Gastrocnemius medialis (tissue), 4 donors: ENCODE data around the gene SRRM2. TPM values are rescaled to one million over a fixed set of nuclear protein-coding genes. Genes with fewer than 3 reads are reported as not detected.

Experiments used
- ATAC-seq, 2 donors: fragments of 150-250 bp; one replicate each; pipeline ENCODE4 v1.9.1; 2016
- DNase-seq, 2 donors: peaks; one replicate each; pipeline ENCODE4 v3.0.0-alpha.2; 2019
- H3K27ac ChIP-seq, 4 donors: fragments of 200-600 bp; sonication (generic); 1 replicate in 1 of 4; 2 replicates in 3 of 4; pipeline ENCODE4 v1.5.1; 2016 to 2018; ENCODE audit warnings: mild to moderate bottlenecking in 2 of 4, moderate library complexity in 1 of 4
- H3K27me3 ChIP-seq, 3 donors: fragments of 200-600 bp; sonication (generic) in 2 of 3; 1 replicate in 1 of 3; 2 replicates in 2 of 3; pipeline versions ENCODE4 v1.5.1 to v1.6.0; 2016 to 2019; ENCODE audit warnings: mild to moderate bottlenecking in 1 of 3, moderate library complexity in 1 of 3
- H3K36me3 ChIP-seq, 2 donors: fragments of 200-600 bp; sonication (generic) in 1 of 2; one replicate each; pipeline ENCODE4 v1.5.1; 2017 to 2018
- H3K4me1 ChIP-seq, 2 donors: fragments of 200-600 bp; sonication (generic) in 1 of 2; one replicate each; pipeline ENCODE4 v1.5.1; 2016 to 2017; ENCODE audit warnings: mild to moderate bottlenecking in 2 of 2
- H3K4me3 ChIP-seq, 4 donors: fragments of 200-600 bp; sonication (generic) in 3 of 4; 1 replicate in 1 of 4; 2 replicates in 3 of 4; pipeline ENCODE4 v1.5.1; 2016 to 2019; ENCODE audit warnings: mild to moderate bottlenecking in 2 of 4
- H3K9me3 ChIP-seq, 3 donors: fragments of 200-600 bp; sonication (generic) in 2 of 3; 1 replicate in 1 of 3; 2 replicates in 2 of 3; pipeline ENCODE4 v1.5.1; 2016 to 2019
- CTCF ChIP-seq, 5 experiments: fragments of 450-650 bp in 3 of 5; fragments of 200-600 bp in 2 of 5; sonication (generic) in 2 of 5; IDR thresholded peaks in 4 of 5; conservative IDR thresholded peaks in 1 of 5; 1 replicate in 4 of 5; 2 replicates in 1 of 5; pipeline ENCODE4 v1.5.1; 2016 to 2019; ENCODE audit warnings: antibody characterized with exemption in 5 of 5, mild to moderate bottlenecking in 3 of 5, moderate library complexity in 3 of 5
- POLR2A ChIP-seq, 2 donors: fragments of 450-650 bp; IDR thresholded peaks; one replicate each; pipeline ENCODE4 v1.6.1; 2017; ENCODE audit warnings: antibody characterized with exemption in 2 of 2, mild to moderate bottlenecking in 2 of 2, moderate library complexity in 2 of 2
- in situ Hi-C, 4 donors: fragments of 200-750 bp; cut with MboI; loops; one replicate each; pipeline versions ENCODE4 v1.15.0 to v1.8.0; 2017; ENCODE audit warnings: low sequenced_read_pairs in 4 of 4
- intact Hi-C: fragments of 100-400 bp; cut with DNase I; formaldehyde crosslinking; loops from one replicate; pipeline ENCODE4 v1.15.1; 2023; ENCODE audit warnings: low total_unique reads
- total RNA-seq, 4 donors: library from RNA; depleted of rRNA; stranded (reverse); fragments of >200 nt; gene quantifications; one replicate each; pipeline versions ENCODE4 v1.1.0 to v1.2.3, GENCODE V29; 2016

Gene SRRM2
- total RNA-seq, 4 donors from 2014 or later = 151 to 205 (median 164) TPM

GRCh38 chr16:2705351-2705750, 47.1 kb upstream of the SRRM2 start:
- intact Hi-C loops = no loop called here
- Histone ChIP-seq H3K27ac (peak overlapping the region in 1 of 4 donors; percentile 80), H3K9me3 (no peaks in the 10 kb centered on the region), H3K4me1 (peaks cover 25 to 29% of the 10 kb centered on the region in 2 donors), H3K36me3 (peaks cover 0 to 50% of the 10 kb centered on the region in 2 donors), H3K4me3 (no peak overlapping the region), H3K27me3 (no peaks in the 10 kb centered on the region)
- in situ Hi-C loops = no loop called here
- ATAC-seq (no peak), DNase-seq (no peak)
- TF ChIP-seq CTCF (IDR thresholded peaks at IDR 0.05 in 4 of 5, conservative IDR thresholded peaks at IDR 0.05 in 1 of 5) (no peak), POLR2A (IDR thresholded peaks at IDR 0.05) (no peak)

- Histone ChIP-seq H3K27ac (no peak overlapping the region), H3K27me3 (no peaks in the 10 kb centered on the region), H3K4me1 (peaks cover 25 to 29% of the 10 kb centered on the region in 2 donors), H3K9me3 (no peaks in the 10 kb centered on the region), H3K4me3 (no peak overlapping the region), H3K36me3 (peaks cover 0 to 43% of the 10 kb centered on the region in 2 donors)
- in situ Hi-C loops = no loop called here
- ATAC-seq = no peak
- DNase-seq = no peak
- TF ChIP-seq CTCF (IDR thresholded peaks at IDR 0.05 in 4 of 5, conservative IDR thresholded peaks at IDR 0.05 in 1 of 5) (no peak), POLR2A (IDR thresholded peaks at IDR 0.05) (no peak)
- intact Hi-C loops = no loop called here
These were observed 46.4 kb upstream of the SRRM2 start for GRCh38 chr16:2706085-2706484.

- ATAC-seq (no peak), DNase-seq (no peak)
- Histone ChIP-seq H3K4me1 (peaks cover 25 to 29% of the 10 kb centered on the region in 2 donors), H3K4me3 (no peak overlapping the region), H3K9me3 (no peaks in the 10 kb centered on the region), H3K36me3 (peaks cover 0 to 41% of the 10 kb centered on the region in 2 donors), H3K27ac (no peak overlapping the region), H3K27me3 (no peaks in the 10 kb centered on the region)
- in situ Hi-C loops = no loop called here
- intact Hi-C loops = no loop called here
- TF ChIP-seq POLR2A (IDR thresholded peaks at IDR 0.05) (no peak), CTCF (IDR thresholded peaks at IDR 0.05 in 4 of 5, conservative IDR thresholded peaks at IDR 0.05 in 1 of 5) (no peak)
These were observed 45.7 kb upstream of the SRRM2 start for GRCh38 chr16:2706611-2707311.

GRCh38 chr16:2707368-2708289, 44.8 kb upstream of the SRRM2 start:
- no peak for ATAC-seq
- Histone ChIP-seq H3K27ac (no peak overlapping the region), H3K27me3 (no peaks in the 10 kb centered on the region), H3K4me3 (no peak overlapping the region), H3K36me3 (peaks cover 0 to 32% of the 10 kb centered on the region in 2 donors), H3K4me1 (peaks cover 23 to 27% of the 10 kb centered on the region in 2 donors), H3K9me3 (no peaks in the 10 kb centered on the region)
- no peak for DNase-seq
- TF ChIP-seq CTCF (IDR thresholded peaks at IDR 0.05 in 4 of 5, conservative IDR thresholded peaks at IDR 0.05 in 1 of 5) (no peak), POLR2A (IDR thresholded peaks at IDR 0.05) (no peak)
- in situ Hi-C loops = no loop called here
- intact Hi-C loops = no loop called here
